Measurements from ENCODE around the gene OLFM2. TPM values are rescaled to one million over a fixed set of nuclear protein-coding genes. Genes with fewer than 3 reads are reported as not detected.

OLFM2 gene
- total RNA-seq, 1 donor from 2014 or later, result not detected

GRCh38 chr19:9806803-9807202, 129.5 kb downstream of the OLFM2 start:
- Mint-ChIP-seq H3K36me3 (ENCODE audit: low read depth) (peaks cover 26% of the 10 kb centered on the region), H3K27ac (no peak overlapping the region), H3K4me3 (no peak overlapping the region), H3K9me3 (no peaks in the 10 kb centered on the region), H3K27me3 (no peaks in the 10 kb centered on the region), H3K4me1 (no peaks in the 10 kb centered on the region)
- DNase-seq (no peak), ATAC-seq (ENCODE audit: low read depth) (no peak)
- intact Hi-C loops (cut with micrococcal nuclease), result no loop called here
- ChIA-PET POLR2A (interaction anchor here (0.6 kb wide), 1 partner anchor 143 kb away, joined by 6 read pairs; no protein-coding TSS in a partner anchor), CTCF (interaction anchor here (0.5 kb wide), 1 partner anchor 258 kb away, joined by 5 read pairs; no protein-coding TSS in a partner anchor)
- no peak for TF ChIP-seq CTCF (IDR thresholded peaks at IDR 0.05)

Other genes with a start within 250 kb of the OLFM2 start
- 7.9 and 10.7 TPM in 2 replicates for gene ZNF846, start 167.8 kb downstream of the OLFM2 start, total RNA-seq
- gene FBXL12, start 117.4 kb downstream of the OLFM2 start, total RNA-seq, result 34.6 and 41.9 TPM in 2 replicates
- 270 and 285 TPM in 2 replicates for gene UBL5, start 108.6 kb downstream of the OLFM2 start, total RNA-seq
- 57.1 and 66.0 TPM in 2 replicates for gene PIN1, start 101.2 kb downstream of the OLFM2 start, total RNA-seq
- not detected in 2 replicates for gene COL5A3, start 74.0 kb upstream of the OLFM2 start, total RNA-seq
- gene RDH8, start 77.0 kb upstream of the OLFM2 start, total RNA-seq, result not detected in 2 replicates
- gene SHFL, start 149.8 kb upstream of the OLFM2 start, total RNA-seq, result 61.3 and 61.4 TPM in 2 replicates
- 16.4 and 18.4 TPM in 2 replicates for gene ANGPTL6, start 166.2 kb upstream of the OLFM2 start, total RNA-seq
- 107 and 119 TPM in 2 replicates for gene PPAN, start 169.8 kb upstream of the OLFM2 start, total RNA-seq
- gene P2RY11, start 175.2 kb upstream of the OLFM2 start, total RNA-seq, result 33.1 and 42.6 TPM in 2 replicates
- gene EIF3G, start 183.4 kb upstream of the OLFM2 start, total RNA-seq, result 332 and 371 TPM in 2 replicates

Data from activated B cell treated with CpG ODN at 0.5 μM for 24 hours (primary cell).